K562 (cell line): Measurements from ENCODE around the gene SLC44A2. TPM values are rescaled to one million over a fixed set of nuclear protein-coding genes. Genes with fewer than 3 reads are reported as not detected.

Experiments
- ATAC-seq: fragments of 200-7000 bp; cut with Tn5 transposase; 3 replicates; pipeline ENCODE4 v1.9.1; 2020; ENCODE audit warnings: moderate library complexity
- BruUV-seq: library from RNA; stranded (reverse); fragments of 400-500 nt; replicated peaks from 2 replicates; lab custom pipeline; 2021; lab: Mats Ljungman, UMichigan
- CTCF ChIA-PET: fragments of 300-600 bp; formaldehyde crosslinking; extraction: SDS; loops from one replicate; lab custom pipeline; 2021; ENCODE audit warnings: low intra/inter-chr PET ratio; lab: Yijun Ruan, JAX
- POLR2A ChIA-PET: fragments of 300-600, 350-650 bp; sonication (Branson Sonifier 250); formaldehyde crosslinking; extraction: SDS; loops from one replicate; lab custom pipeline; 2021; ENCODE audit warnings: antibody characterized with exemption, inconsistent platforms; lab: Yijun Ruan, JAX
- DNase-seq, 4 experiments: peaks; one replicate each; pipeline versions ENCODE4 v3.0.0 to v3.0.0-alpha.2; 2011 to 2018; ENCODE audit warnings: low spot score in 3 of 4, mixed read lengths in 3 of 4; ENCODE audit errors: extremely low read depth in 1 of 4
- FAIRE-seq: peaks from 2 replicates; lab custom pipeline; 2011; peaks lifted over from hg19 to GRCh38; lab: Jason Lieb, UNC
- H2AFZ ChIP-seq: 2 replicates; pipeline ENCODE4 v1.6.0; 2011; ENCODE audit warnings: low read depth, low read length, control low read depth, inconsistent platforms
- H3K27ac ChIP-seq: fragments of 200-600 bp; 3 replicates; pipeline ENCODE4 v1.8.0; 2011; ENCODE audit warnings: low read depth, mild to moderate bottlenecking, control low read depth, inconsistent platforms, low read length, moderate library complexity, mixed read lengths; ENCODE audit errors: extremely low read depth
- H3K27me3 ChIP-seq, 2 experiments: fragments of 300-600 bp in 1 of 2; 2 replicates in 1 of 2; 3 replicates in 1 of 2; pipeline versions ENCODE4 v1.6.0 to v1.8.0; 2011; ENCODE audit warnings: inconsistent platforms in 2 of 2, low read length in 2 of 2, mild to moderate bottlenecking in 1 of 2, mixed read lengths in 1 of 2, moderate library complexity in 1 of 2; ENCODE audit not compliant: control insufficient read depth in 2 of 2, insufficient read depth in 2 of 2
- H3K36me3 ChIP-seq: fragments of 300-600 bp; 3 replicates; pipeline ENCODE4 v1.8.0; 2011; ENCODE audit warnings: mild to moderate bottlenecking, low read length, inconsistent platforms; ENCODE audit not compliant: control insufficient read depth, insufficient read depth
- H3K4me1 ChIP-seq, 2 experiments: fragments of 200-600 bp in 1 of 2; replicated peaks in 1 of 2; 2 replicates in 1 of 2; 3 replicates in 1 of 2; pipeline versions ENCODE4 v1.5.1 to v1.8.0; 2011; ENCODE audit warnings: inconsistent platforms in 2 of 2, low read length in 2 of 2, mild to moderate bottlenecking in 1 of 2, mixed read lengths in 1 of 2, moderate library complexity in 1 of 2; ENCODE audit not compliant: control insufficient read depth in 2 of 2, insufficient read depth in 2 of 2
- H3K4me2 ChIP-seq: 2 replicates; pipeline ENCODE4 v1.6.1; 2011; ENCODE audit warnings: low read length, control low read depth, inconsistent platforms, mixed read lengths; ENCODE audit not compliant: insufficient read depth
- H3K4me3 ChIP-seq: fragments of 200-600 bp; sonication (generic), shearing (Covaris generic); 2 replicates; pipeline ENCODE4 v1.5.1; 2016; ENCODE audit warnings: control low read depth, inconsistent platforms
- H3K79me2 ChIP-seq: fragments of 200-600 bp; 3 replicates; pipeline ENCODE4 v1.8.0; 2011; ENCODE audit warnings: low read length, inconsistent platforms; ENCODE audit not compliant: control insufficient read depth, insufficient read depth
- H3K9ac ChIP-seq, 2 experiments: 2 replicates each; pipeline versions ENCODE4 v1.6.0 to v1.6.1; 2011; ENCODE audit warnings: low read depth in 2 of 2, low read length in 2 of 2, control low read depth in 1 of 2, inconsistent platforms in 1 of 2, mild to moderate bottlenecking in 1 of 2, mixed read lengths in 1 of 2; ENCODE audit not compliant: insufficient read depth in 1 of 2
- H3K9me1 ChIP-seq: one replicate; pipeline ENCODE4 v1.6.0; 2011; ENCODE audit warnings: inconsistent platforms, mild to moderate bottlenecking, low read length, moderate library complexity; ENCODE audit not compliant: control insufficient read depth, insufficient read depth
- H3K9me3 ChIP-seq: replicated peaks from 2 replicates; pipeline ENCODE4 v1.5.1; 2011; ENCODE audit warnings: low read depth, low read length, inconsistent platforms; ENCODE audit not compliant: control insufficient read depth, insufficient read depth
- H4K20me1 ChIP-seq: replicated peaks from 2 replicates; pipeline ENCODE4 v1.6.1; 2011; ENCODE audit warnings: low read length, inconsistent platforms, mixed read lengths; ENCODE audit not compliant: control insufficient read depth, insufficient read depth
- BRF2 ChIP-seq: IDR thresholded peaks from 3 replicates; pipeline ENCODE4 v1.6.1; 2011; ENCODE audit warnings: borderline replicate concordance, mild to moderate bottlenecking; ENCODE audit not compliant: insufficient read length, insufficient read depth
- CBX5 ChIP-seq: IDR thresholded peaks from 2 replicates; pipeline ENCODE4 v1.6.1; 2014; ENCODE audit warnings: low read depth, borderline replicate concordance
- CCAR2 ChIP-seq: fragments of 200-400 bp; formaldehyde crosslinking; IDR thresholded peaks from 2 replicates; pipeline ENCODE4 v1.6.1; 2017; ENCODE audit warnings: mild to moderate bottlenecking, low read depth, low read length
- ELK1 ChIP-seq: sonication (generic); formaldehyde crosslinking; IDR thresholded peaks from 2 replicates; pipeline ENCODE4 v1.8.1; 2022; ENCODE audit warnings: missing genetic modification reagents
- HMBOX1 ChIP-seq: sonication (generic); IDR thresholded peaks from 2 replicates; pipeline ENCODE4 v1.6.1; 2016
- RBM22 ChIP-seq: fragments of 200-400 bp; formaldehyde crosslinking; IDR thresholded peaks from 2 replicates; pipeline ENCODE4 v1.6.1; 2018; ENCODE audit warnings: low read length, low read depth; ENCODE audit not compliant: poor library complexity, severe bottlenecking
- SMAD3 ChIP-seq: fragments of 450-650 bp; formaldehyde crosslinking; conservative IDR thresholded peaks from 2 replicates; pipeline ENCODE4 v1.4.0; 2020; ENCODE audit warnings: mild to moderate bottlenecking
- SNAPC5 ChIP-seq: fragments of 250-450 bp; sonication (Bioruptor Pico); IDR thresholded peaks from 2 replicates; pipeline ENCODE4 v1.8.0; 2021; ENCODE audit warnings: moderate library complexity, mild to moderate bottlenecking, inconsistent platforms
- TCF3 ChIP-seq: sonication (generic); formaldehyde crosslinking; IDR thresholded peaks from 2 replicates; pipeline ENCODE4 v1.4.0; 2020; ENCODE audit warnings: mild to moderate bottlenecking, missing genetic modification reagents
- TEAD4 ChIP-seq, 2 experiments: sonication (generic) in 1 of 2; formaldehyde crosslinking in 1 of 2; IDR thresholded peaks; 2 replicates each; pipeline versions ENCODE4 v1.6.1 to v1.8.0; 2012 to 2022; ENCODE audit warnings: borderline replicate concordance in 1 of 2, inconsistent platforms in 1 of 2, low read length in 1 of 2, mild to moderate bottlenecking in 1 of 2, missing genetic modification reagents in 1 of 2
- ZNF197 ChIP-seq: fragments of 200-800 bp; sonication (Bioruptor generic); IDR thresholded peaks from 2 replicates; pipeline ENCODE4 v1.6.1; 2016; ENCODE audit warnings: low read depth, missing genetic modification characterization, missing compliant biosample characterization
- ZNF3 ChIP-seq: fragments of 250-450 bp; sonication (Bioruptor Pico); IDR thresholded peaks from 2 replicates; pipeline ENCODE4 v1.5.0; 2021; ENCODE audit warnings: mild to moderate bottlenecking, moderate library complexity
- ZNF639 ChIP-seq, 2 experiments: fragments of 200-800 bp in 1 of 2; sonication (Bioruptor generic) in 1 of 2; sonication (generic) in 1 of 2; formaldehyde crosslinking in 1 of 2; IDR thresholded peaks in 1 of 2; conservative IDR thresholded peaks in 1 of 2; 2 replicates each; pipeline versions ENCODE4 v1.5.0 to v1.6.1; 2016 to 2020; ENCODE audit warnings: missing compliant biosample characterization in 1 of 2, missing genetic modification characterization in 1 of 2, missing genetic modification reagents in 1 of 2
- ZNF699 ChIP-seq: fragments of 250-450 bp; sonication (Bioruptor Pico); IDR thresholded peaks from 2 replicates; pipeline ENCODE4 v1.8.0; 2021; ENCODE audit warnings: mild to moderate bottlenecking, moderate library complexity; ENCODE audit not compliant: insufficient replicate concordance
- WGBS: fragments of 100-300 bp; shearing (Covaris generic); methylation state at CpG from one replicate; pipeline ENCODE4 v1.1.6; 2016; ENCODE audit warnings: low coverage, mixed read lengths; ENCODE audit not compliant: insufficient coverage; ENCODE audit errors: missing lambda C conversion rate; 5-methylcytosine and 5-hydroxymethylcytosine counted together
- in situ Hi-C: fragments of 300-500 bp; cut with MboI; formaldehyde crosslinking; loops from 4 replicates; pipeline ENCODE4 v1.15.0; 2018; ENCODE audit warnings: inconsistent platforms, mixed read lengths
- intact Hi-C: fragments of 100-400 bp; cut with micrococcal nuclease; formaldehyde crosslinking; loops from 2 replicates; pipeline ENCODE4 v1.14.2; 2022
- polyA plus RNA-seq, 8 experiments: library from polyadenylated mRNA; depleted of rRNA in 4 of 8; stranded (reverse) in 5 of 8; unstranded in 3 of 8; fragments of >200 nt; fragmentation: Nextera tagmentation in 2 of 8; fragmentation: Illumina TruSeq in 1 of 8; extraction: Ambion mirVana in 2 of 8; extraction: Trizol in 1 of 8; gene quantifications; 2 replicates each; pipeline versions ENCODE4 v1.2.1 to v1.2.3, GENCODE V29; 2011 to 2014; ENCODE audit warnings: inconsistent platforms in 1 of 8, missing spikeins in 1 of 8
- total RNA-seq, 7 experiments: library from RNA; depleted of rRNA in 6 of 7; stranded (reverse); fragments of >200 nt in 6 of 7; fragmentation: Illumina TruSeq in 2 of 7; extraction: Trizol in 2 of 7; gene quantifications; 2 replicates each; pipeline versions ENCODE4 v1.2.1 to v1.2.3, GENCODE V29; 2011 to 2021; ENCODE audit warnings: low replicate concordance in 1 of 7

SLC44A2 gene
- total and polyA plus RNA-seq, 9 of the 15 experiments (the other 6 are each of a cell fraction or from before 2014, with no cell fraction given) = 1.1 to 34.2 (median 8.1) TPM

- no peak overlapping the region for H2AFZ ChIP-seq
- peak in 1 of 4 experiments; percentile 4 for DNase-seq
- 68% methylated on average over 20 of the region's 21 CpGs for WGBS
- BruUV-seq = no TSS peak
- ChIA-PET POLR2A (interaction anchor here (0.8 to 2.2 kb wide), 4 partner anchors 17 to 85 kb away, joined by 3 to 9 read pairs (median 4); no protein-coding TSS in a partner anchor), CTCF (interaction anchor here (0.6 to 4.4 kb wide), 5 partner anchors 59 to 71 kb away, joined by 3 to 84 read pairs (median 4); no protein-coding TSS in a partner anchor)
- peak overlapping the region in 1 of 2 experiments; percentile 24; a peak in 2 of 4 replicates for H3K9ac ChIP-seq
- ATAC-seq = no peak
- no peaks in the 10 kb centered on the region for H4K20me1 ChIP-seq
- FAIRE-seq = no peak
- H3K27ac ChIP-seq = no peak overlapping the region
- intact Hi-C loops (no loop called here), in situ Hi-C loops (loop anchor here (5.0 kb wide), 1 partner anchor 61 kb away; no protein-coding TSS in a partner anchor)
- no peaks in the 10 kb centered on the region for H3K79me2 ChIP-seq
- no peak overlapping the region for H3K4me2 ChIP-seq
- H3K36me3 ChIP-seq = peaks cover 5% of the 10 kb centered on the region; the same call in 1 of the 3 replicates
- no peaks in the 10 kb centered on the region for H3K27me3 ChIP-seq
- peaks cover 8 to 14% of the 10 kb centered on the region in 2 experiments; a peak in 3 of 5 replicates for H3K4me1 ChIP-seq
- H3K9me1 ChIP-seq = peaks cover 4% of the 10 kb centered on the region
- no peak overlapping the region for H3K4me3 ChIP-seq
- H3K9me3 ChIP-seq = no peaks in the 10 kb centered on the region
- TF ChIP-seq ZNF197 (no peak), ZNF699 (no peak), BRF2 (no peak), SNAPC5 (CRISPR knock-in tag) (no peak), CBX5 (no peak), RBM22 (no peak), HMBOX1 (no peak), TEAD4 (IDR thresholded peaks at IDR 0.05; ENCODE audit: low read length) (no peak), TEAD4 (CRISPR knock-in tag; IDR thresholded peaks at IDR 0.05; ENCODE audit: borderline replicate concordance) (no peak), ELK1 (no peak), TCF3 (CRISPR knock-in tag) (no peak), ZNF639 (CRISPR knock-in tag; conservative IDR thresholded peaks at IDR 0.05 in 1 of 2, IDR thresholded peaks at IDR 0.05 in 1 of 2) (no peak), ZNF3 (CRISPR knock-in tag) (no peak), SMAD3 (CRISPR knock-in tag) (no peak), CCAR2 (no peak)
Observed at GRCh38 chr19:10643172-10643967, 18.0 kb downstream of the SLC44A2 start.
